ENCODE data around the gene AMPD3.

The AMPD3 gene

GRCh38 chr11:10462746-10463300, 7.8 kb downstream of the AMPD3 start:
- Histone ChIP-seq H3K9me3 (replicated peaks; ENCODE audit: insufficient read depth, low read length) (no peaks in the 10 kb centered on the region), H3K36me3 (replicated peaks; ENCODE audit: insufficient read depth, low read length) (0 out of 2 replicates have a peak, but pooled peaks cover 4% of the 10 kb centered on the region), H3K9me2 (replicated peaks; ENCODE audit: insufficient read depth, low read length) (no peaks in the 10 kb centered on the region), H3K27me3 (replicated peaks; ENCODE audit: insufficient read depth, low read length) (no peaks in the 10 kb centered on the region), H3K4me3 (ENCODE audit: low read length) (no peak overlapping the region), H3K9ac (ENCODE audit: low read length) (no peak overlapping the region), H3K79me2 (ENCODE audit: low read length) (peaks cover 24% of the 10 kb centered on the region), H3K27ac (ENCODE audit: low read length) (no peak overlapping the region), H3F3A (ENCODE audit: insufficient read depth, low read length) (peaks cover 15% of the 10 kb centered on the region; the same call in 1 of the 2 replicates), H3K4me1 (ENCODE audit: low read length) (peaks cover 23% of the 10 kb centered on the region), H3K4me2 (ENCODE audit: low read depth, low read length) (no peak overlapping the region), H4K20me1 (ENCODE audit: insufficient read depth, low read length) (no peaks in the 10 kb centered on the region), H2AFZ (ENCODE audit: low read length) (no peak overlapping the region)
- TF ChIP-seq CTCF (IDR thresholded peaks at IDR 0.05; ENCODE audit: low read length) (no peak), EZH2phosphoT487 (IDR thresholded peaks at IDR 0.05; ENCODE audit: low read length) (no peak), EZH2 (optimal IDR thresholded peaks at IDR 0.05; ENCODE audit: low read depth, low read length) (no peak)
- DNase-seq, result no peak

- Histone ChIP-seq H3K36me3 (replicated peaks; ENCODE audit: insufficient read depth, low read length) (no peaks in the 10 kb centered on the region), H3K4me2 (ENCODE audit: low read depth, low read length) (no peak overlapping the region), H3K9ac (ENCODE audit: low read length) (no peak overlapping the region), H3K9me2 (replicated peaks; ENCODE audit: insufficient read depth, low read length) (no peaks in the 10 kb centered on the region), H4K20me1 (ENCODE audit: insufficient read depth, low read length) (no peaks in the 10 kb centered on the region; the same call in 1 of the 2 replicates), H3F3A (ENCODE audit: insufficient read depth, low read length) (no peaks in the 10 kb centered on the region), H2AFZ (ENCODE audit: low read length) (no peak overlapping the region), H3K27me3 (replicated peaks; ENCODE audit: insufficient read depth, low read length) (no peaks in the 10 kb centered on the region), H3K9me3 (replicated peaks; ENCODE audit: insufficient read depth, low read length) (no peaks in the 10 kb centered on the region), H3K4me3 (ENCODE audit: low read length) (no peak overlapping the region), H3K27ac (ENCODE audit: low read length) (no peak overlapping the region), H3K4me1 (ENCODE audit: low read length) (no peaks in the 10 kb centered on the region), H3K79me2 (ENCODE audit: low read length) (no peaks in the 10 kb centered on the region; the same call in 1 of the 2 replicates)
- TF ChIP-seq EZH2phosphoT487 (IDR thresholded peaks at IDR 0.05; ENCODE audit: low read length), result no peak
- no peak for TF ChIP-seq CTCF (IDR thresholded peaks at IDR 0.05; ENCODE audit: low read length)
- no peak for TF ChIP-seq EZH2 (optimal IDR thresholded peaks at IDR 0.05; ENCODE audit: low read depth, low read length)
- no peak for DNase-seq
Observed at GRCh38 chr11:10473371-10473770, 18.3 kb downstream of the AMPD3 start.

- Histone ChIP-seq H3K4me1 (ENCODE audit: low read length) (no peaks in the 10 kb centered on the region), H3K9ac (ENCODE audit: low read length) (no peak overlapping the region), H2AFZ (ENCODE audit: low read length) (no peak overlapping the region), H3K36me3 (replicated peaks; ENCODE audit: insufficient read depth, low read length) (no peaks in the 10 kb centered on the region), H3F3A (ENCODE audit: insufficient read depth, low read length) (no peaks in the 10 kb centered on the region), H3K4me3 (ENCODE audit: low read length) (no peak overlapping the region), H4K20me1 (ENCODE audit: insufficient read depth, low read length) (no peaks in the 10 kb centered on the region; the same call in 1 of the 2 replicates), H3K27me3 (replicated peaks; ENCODE audit: insufficient read depth, low read length) (no peaks in the 10 kb centered on the region), H3K4me2 (ENCODE audit: low read depth, low read length) (no peak overlapping the region), H3K27ac (ENCODE audit: low read length) (no peak overlapping the region), H3K79me2 (ENCODE audit: low read length) (no peaks in the 10 kb centered on the region; the same call in 1 of the 2 replicates), H3K9me2 (replicated peaks; ENCODE audit: insufficient read depth, low read length) (no peaks in the 10 kb centered on the region), H3K9me3 (replicated peaks; ENCODE audit: insufficient read depth, low read length) (no peaks in the 10 kb centered on the region)
- TF ChIP-seq EZH2phosphoT487 (IDR thresholded peaks at IDR 0.05; ENCODE audit: low read length) (no peak), CTCF (IDR thresholded peaks at IDR 0.05; ENCODE audit: low read length) (no peak), EZH2 (optimal IDR thresholded peaks at IDR 0.05; ENCODE audit: low read depth, low read length) (no peak)
- DNase-seq, result no peak
Observed at GRCh38 chr11:10474551-10474950, 19.5 kb downstream of the AMPD3 start.

Data from MM.1S (cell line).